ENCODE data around the gene NMT2.

Gene NMT2

GRCh38 chr10:15088428-15089261, 79.8 kb downstream of the NMT2 start, which contains the start of gene ACBD7:
TSS of gene ACBD7 (minus strand) at chr10:15088776. CDS start at chr10:15088728, 48 bp downstream.
- peak; percentile 67 to 76 for DNase-seq

- no peak for DNase-seq
These were observed 84.0 kb downstream of the NMT2 start for GRCh38 chr10:15084502-15084922.

GRCh38 chr10:15083674-15084501, 84.6 kb downstream of the NMT2 start:
- DNase-seq: no peak

GRCh38 chr10:15075421-15075820, 93.1 kb downstream of the NMT2 start:
- no peak for DNase-seq

GRCh38 chr10:15072358-15072757, 96.1 kb downstream of the NMT2 start:
- no peak for DNase-seq

DNA sequence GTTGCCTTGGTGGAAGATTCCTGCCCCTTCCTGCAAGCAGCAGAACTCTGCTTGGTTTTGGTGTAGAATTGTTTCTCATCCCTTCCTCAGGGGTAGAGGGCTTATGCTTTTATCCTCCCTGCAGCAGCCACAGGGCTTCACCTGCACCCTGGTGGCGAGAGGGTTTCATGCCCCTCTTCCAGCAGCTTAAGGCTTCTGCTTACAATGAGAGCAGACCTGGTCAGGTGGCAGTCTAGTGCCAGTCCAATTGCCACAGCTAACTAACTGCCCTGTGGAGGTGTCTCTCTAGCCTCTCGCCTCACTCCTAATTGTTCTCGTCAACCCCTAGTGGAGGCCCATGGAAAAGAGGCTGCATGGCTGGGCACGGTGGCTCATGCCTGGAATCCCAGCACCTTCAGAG, 99.3 kb downstream of the NMT2 start:
- no peak for DNase-seq

DNA sequence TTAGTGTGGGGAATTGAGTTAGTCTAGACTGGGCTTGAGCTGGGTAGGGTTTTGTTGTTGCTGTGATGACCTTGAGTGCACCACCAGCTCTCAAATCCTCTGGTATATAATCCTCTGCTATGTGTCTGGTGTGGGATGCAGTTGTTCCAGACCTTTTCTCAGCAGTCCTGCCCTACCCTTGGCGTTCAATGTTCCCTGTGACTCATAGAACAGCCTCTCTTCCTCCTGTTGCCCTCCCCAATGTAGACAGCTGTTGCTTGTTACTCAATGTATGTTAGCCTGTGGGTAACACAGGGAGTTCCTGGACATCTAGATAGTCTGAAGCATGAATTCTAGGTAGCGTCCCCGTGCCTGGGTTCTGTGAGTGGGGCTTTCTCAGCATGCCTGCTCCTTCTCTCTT, 99.7 kb downstream of the NMT2 start:
- DNase-seq: no peak

GRCh38 chr10:15067154-15067553, 101.3 kb downstream of the NMT2 start:
- no peak for DNase-seq

GRCh38 chr10:15060638-15061037, 107.9 kb downstream of the NMT2 start:
- DNase-seq: no peak

DNA sequence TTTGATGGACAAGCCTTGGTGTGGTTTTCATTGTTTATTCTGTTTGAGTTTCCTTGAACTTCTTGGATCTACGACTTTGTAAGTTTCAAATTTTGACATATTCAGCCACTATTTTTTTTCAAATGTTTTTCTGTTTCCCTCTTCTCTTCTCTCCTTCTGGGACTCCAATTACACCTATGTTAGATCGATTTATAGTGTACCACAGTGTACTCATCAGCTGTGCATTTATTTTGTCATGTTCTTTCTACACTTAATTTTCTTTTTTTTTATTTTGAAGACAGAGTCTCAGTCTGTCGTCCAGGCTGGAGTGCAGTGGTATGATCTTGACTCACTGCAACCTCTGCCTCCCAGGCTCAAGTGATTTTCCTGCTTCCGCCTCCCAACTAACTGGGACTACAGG, 108.6 kb downstream of the NMT2 start:
- no peak for DNase-seq

GRCh38 chr10:15058689-15059088, 109.8 kb downstream of the NMT2 start:
- no peak for DNase-seq

Measured in stimulated activated CD4-positive, alpha-beta T cell treated with anti-CD3 and anti-CD28 coated beads, Interleukin-4, amount 100 ng/mL, for 4 hours (primary cell).